HG03139 (cell line): ENCODE measurements around the gene C17orf58.
A peak's percentile ranks its signal among the peaks of the same experiment; 100 is the strongest.
"Not testable (repeated sequence)": the region's sequence is repeated elsewhere in the genome, so short reads cannot be mapped to it uniquely, and the experiment has no call there.

Experiments
- ATAC-seq: cut with Tn5 transposase; IDR thresholded peaks from one replicate; pipeline ENCODE4 v1.9.1; 2021; ENCODE audit not compliant: unreplicated experiment

Gene C17orf58

DNA sequence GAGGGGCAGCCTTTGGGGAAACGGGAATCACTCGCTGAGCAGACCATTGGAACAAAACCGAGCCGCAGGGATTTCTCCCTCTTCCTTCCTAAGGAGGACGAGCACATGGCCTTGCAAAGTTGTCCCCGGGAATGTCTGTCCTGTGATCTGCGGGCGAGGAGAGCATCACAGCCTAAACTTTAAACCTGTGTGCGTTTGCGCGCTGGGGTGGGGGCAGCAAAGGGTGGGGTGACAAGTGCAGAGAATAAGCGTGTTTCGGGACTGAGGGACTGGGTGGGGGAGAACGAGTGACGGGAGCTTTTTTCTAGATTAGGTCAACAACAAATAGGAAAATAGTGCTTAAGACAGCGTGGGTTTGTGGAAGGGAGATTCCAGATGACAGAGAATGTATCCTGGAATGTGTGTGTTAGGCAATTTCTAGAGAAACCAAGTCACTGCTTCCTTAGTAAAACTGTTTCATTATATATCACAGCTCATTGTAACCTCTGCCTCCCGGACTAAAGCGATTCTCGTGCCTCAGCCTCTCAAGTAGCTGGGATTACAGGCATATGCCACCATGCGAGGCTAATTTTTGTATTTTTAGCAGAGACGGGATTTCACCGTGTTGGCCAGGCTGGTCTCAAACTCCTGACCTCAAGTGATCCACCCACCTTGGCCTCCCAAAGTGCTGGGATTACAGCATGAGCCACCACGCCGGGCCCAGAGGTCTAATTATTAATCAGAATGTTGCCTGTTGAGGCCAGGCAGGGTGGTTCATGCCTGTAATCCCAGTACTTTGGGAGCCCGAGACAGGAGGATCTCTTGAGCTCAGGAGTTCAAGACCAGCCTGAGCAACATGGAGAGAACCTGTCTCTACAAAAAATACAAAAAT is at the start of gene C17orf58:
Gene C17orf58 (minus strand): TSS at position 169 of the 871 bp plus-strand sequence. CDS start 271 bp downstream, outside the sequence.
- not testable (repeated sequence) for ATAC-seq

DNA sequence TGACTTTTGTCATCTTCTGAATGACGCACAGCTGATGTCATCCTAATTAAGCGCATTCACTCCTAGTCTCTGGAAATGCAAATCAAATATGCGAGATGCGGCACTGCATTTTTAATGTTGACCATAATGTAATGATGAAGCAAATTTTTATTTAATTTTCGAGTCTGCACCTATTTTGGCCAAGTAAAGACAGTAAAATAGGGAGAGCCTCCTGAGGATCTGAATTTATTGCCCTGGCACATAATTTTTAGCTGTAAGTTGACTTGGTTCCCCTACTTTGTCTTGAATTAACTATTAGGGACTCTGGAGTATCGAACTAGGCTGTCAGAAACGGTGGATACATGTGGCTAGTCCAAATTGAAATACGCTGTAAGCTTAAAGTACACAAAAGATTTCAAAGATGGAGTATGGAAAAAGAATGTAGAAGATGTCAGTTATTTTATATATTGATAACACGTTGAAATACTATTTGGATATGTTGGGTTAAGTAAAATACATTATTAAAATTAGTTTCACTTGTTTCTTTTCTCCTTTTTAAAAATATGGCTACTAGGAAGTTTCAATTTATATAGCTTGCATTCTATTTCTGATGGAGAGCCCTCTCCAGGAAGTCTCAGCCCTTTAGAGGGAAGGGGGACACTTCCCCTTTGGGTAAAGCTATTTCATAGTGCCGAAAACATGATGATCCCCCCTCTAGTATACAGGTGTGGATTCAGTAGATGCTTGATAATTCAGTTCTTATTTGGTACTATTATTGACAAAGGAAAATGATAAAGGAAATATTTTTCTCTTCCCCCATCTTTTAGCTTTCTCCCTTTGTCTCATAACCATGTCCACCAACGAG is 40.3 kb upstream of the C17orf58 start:
- no peak for ATAC-seq

DNA sequence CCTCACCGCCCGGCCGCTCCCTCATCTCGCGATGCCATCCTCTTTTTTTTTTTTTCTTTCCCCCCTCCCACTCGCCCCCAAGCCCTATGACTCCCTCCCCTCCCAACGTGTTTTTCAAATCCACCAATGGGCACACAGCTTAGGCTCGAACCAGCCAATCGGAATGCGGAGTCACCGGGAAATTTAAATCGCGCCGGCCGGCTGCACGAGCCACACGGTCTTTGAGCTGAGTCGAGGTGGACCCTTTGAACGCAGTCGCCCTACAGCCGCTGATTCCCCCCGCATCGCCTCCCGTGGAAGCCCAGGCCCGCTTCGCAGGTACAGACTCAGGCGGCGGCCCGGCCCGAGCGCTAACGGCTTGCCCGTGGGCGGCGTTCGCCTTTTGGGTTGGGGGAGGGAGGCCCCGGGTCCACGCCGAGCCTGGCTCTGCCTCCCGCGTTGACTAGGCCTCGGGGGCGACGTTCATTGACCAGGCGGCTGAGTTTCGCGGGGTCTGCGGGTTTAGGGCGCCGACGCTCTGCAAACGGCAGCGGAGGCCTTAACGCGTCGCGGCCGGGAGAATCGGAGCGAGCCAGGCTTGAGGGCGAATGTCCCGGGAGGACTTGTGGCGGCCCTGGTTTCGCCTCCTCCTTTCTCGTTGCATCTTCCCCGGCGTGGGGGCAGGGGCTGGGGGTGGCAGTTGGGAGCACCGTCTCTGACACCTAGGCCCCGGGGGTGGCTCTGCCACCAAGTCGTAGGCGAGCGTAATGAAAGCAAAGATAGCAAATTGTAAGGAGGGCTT is 39.4 kb upstream of the C17orf58 start, which contains the start of gene KPNA2:
Gene KPNA2 (plus strand): TSS at position 213 of the 781 bp plus-strand sequence. CDS start 1,398 bp downstream, outside the sequence.
- peak; percentile 84 for ATAC-seq

DNA sequence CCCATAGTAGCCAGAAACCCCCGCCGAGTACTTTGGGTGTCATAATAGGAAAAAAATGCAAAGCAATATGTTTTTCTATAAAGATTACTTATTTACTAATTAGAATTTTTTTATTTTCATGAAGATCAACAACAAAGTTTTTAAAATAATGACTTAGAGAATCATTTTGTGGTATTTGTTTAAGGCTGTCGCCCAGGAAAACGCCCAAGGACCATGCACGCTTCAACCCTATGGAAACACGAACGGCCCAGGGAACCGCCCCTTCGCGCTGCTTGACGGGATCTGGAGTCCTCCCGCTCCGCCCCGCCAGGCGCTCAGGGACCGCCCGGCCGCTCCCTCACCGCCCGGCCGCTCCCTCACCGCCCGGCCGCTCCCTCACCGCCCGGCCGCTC is 38.9 kb upstream of the C17orf58 start:
- ATAC-seq: peak; percentile 82

DNA sequence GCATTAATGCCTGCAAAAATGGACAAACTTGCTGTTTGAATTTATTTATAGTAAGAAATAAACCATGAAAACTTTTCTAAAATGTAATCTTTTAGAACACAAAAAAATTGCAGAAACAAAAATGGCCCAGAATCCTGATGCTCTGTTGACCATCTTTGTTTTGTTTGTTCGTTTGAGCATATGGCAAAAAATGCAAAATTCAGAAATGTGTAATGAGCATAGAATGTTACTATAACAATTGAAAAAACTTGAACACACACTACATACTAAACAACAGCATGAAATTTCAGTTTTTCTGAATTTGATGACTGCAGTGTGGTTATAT is 38.1 kb upstream of the C17orf58 start:
- no peak for ATAC-seq

DNA sequence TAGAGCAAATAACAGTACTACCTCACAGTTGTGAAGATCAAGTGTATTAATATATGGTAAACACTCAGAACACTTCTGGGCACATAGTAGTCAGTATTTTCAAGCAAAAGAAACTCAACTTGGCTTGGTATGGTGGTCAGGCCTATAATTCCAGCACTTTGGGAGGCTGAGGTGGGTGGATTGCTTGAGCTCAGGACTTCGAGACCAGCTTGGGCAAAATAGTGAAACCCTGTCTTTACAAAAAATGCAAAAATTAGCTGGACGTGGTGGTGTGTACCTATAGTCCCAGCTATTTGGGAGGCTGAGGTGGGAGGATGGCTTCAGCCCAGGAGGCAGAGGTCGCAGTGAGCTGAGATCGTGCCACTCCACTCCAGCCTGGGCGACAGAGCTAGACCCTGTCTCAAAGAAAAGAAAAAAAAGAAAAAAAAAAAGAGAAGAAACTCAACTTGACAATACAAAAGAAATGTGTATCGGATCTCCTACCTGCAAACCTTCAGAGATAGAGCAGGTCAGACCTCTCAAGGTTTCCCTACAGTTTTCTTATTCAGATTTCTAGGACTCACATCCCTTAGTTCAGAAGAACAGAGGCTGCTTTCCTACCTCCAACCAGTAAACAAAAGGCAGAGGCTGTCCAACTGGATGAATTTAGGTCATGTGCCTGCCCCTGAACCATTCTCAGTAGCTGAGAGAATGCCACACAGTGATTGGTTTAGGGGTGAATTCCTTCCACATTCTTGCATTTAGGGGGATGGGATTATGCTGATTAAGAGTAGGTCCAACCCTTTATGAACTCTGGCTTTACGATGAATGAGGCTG is 37.6 kb upstream of the C17orf58 start:
- ATAC-seq: no peak

DNA sequence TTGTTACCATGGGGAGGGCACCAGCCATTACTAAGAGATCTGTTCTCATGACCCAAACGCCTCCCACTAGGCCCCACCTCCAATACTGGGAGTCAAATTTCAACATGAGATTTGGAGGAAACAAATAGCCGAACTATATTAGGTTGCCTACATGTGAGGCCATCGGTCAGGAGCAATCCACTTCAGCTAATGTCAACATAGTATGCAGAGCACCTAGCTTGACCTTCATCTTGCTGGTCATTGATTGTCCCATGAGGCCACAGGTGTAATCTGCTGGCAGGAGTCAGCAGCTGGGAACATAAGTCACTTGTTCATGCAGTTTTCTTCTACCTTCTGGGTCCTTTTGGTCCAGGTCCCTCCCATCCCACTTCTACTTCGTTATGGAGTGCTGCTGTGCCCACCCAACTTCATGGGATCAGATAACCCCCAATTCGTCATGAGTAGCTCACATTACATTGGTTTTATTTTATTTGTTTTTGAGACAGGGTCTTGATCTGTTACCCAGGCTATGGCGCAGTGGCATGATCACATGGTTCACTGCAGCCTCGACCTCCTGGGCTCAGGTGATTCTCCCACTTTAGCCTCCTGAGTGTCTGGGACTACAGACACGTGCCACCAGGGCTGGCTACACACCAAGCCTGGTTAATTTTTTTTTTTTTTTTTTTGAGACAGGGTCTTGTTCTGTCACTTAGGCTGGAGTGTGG is 33.4 kb upstream of the C17orf58 start:
- ATAC-seq: no peak

DNA sequence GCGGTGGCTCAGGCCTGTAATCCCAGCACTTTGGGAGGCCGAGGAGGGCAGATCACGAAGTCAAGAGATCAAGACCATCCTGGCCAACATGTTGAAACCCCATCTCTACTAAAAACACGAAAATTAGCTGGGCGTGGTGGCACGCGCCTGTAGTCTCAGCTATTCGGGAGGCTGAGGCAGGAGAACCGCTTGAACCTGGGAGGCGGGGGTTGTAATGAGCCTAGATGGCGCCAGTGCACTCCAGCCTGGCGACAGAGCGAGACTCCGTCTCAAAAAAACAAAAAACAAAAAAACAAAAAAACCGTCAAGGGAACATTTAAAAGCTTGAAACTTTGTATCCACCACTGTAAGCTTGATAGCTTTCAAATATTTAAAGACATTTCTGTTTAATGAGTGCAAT is 26.3 kb upstream of the C17orf58 start:
- not testable (repeated sequence) for ATAC-seq

DNA sequence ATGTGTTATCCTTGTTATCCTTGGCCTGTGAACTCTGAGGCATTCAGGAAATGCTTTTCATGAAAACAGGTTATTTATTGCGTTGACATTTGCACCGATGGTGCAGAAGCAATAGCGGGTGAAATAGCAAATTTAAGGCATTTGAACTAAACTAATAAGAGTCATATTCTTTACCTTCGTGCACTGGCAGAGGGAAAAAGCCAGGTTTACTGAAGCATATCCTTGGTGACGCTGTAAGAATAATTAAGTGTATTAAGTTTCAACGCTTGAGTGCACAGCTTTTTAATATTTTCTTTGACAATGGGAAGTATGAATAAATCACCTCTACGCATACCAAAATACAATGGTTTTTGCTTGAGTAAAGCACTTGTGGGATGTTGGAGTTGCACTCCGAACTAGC is 25.7 kb upstream of the C17orf58 start:
- no peak for ATAC-seq

DNA sequence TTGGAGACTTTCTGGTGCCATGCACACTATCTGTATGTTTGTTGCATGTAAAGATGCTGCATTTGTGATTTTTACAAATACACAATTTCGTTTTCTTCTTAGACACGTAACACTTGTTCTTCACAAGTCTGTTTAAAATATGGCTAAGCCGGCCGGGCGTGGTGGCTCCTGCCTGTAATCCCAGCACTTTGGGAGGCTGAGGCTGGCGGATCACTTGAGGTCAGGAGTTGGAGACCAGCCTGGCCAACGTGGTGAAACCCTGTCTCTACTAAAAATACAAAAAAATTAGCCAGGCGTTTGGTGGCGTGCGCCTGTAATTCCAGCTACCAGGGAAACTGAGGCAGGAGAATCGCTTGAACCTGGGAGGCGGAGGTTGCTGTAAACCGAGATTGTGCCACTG is 24.5 kb upstream of the C17orf58 start:
- ATAC-seq: not testable (repeated sequence)

DNA sequence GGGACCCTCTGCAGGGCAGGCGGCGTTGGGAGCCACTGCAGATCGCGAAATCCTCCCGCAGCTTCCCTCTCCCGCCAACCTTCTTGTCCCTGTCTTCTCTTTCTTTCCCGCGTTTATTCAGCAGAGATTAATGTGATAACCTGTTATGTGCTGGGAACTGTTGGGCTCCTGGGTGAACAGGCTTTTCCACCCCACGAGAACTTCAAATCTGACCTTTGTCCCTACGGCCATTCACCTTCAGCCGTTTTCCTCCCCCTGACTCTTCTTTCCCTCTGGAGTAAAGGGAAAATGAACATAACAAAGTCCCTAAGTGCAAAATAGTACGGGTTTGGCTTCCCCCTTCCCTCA is 24.1 kb upstream of the C17orf58 start:
- no peak for ATAC-seq

DNA sequence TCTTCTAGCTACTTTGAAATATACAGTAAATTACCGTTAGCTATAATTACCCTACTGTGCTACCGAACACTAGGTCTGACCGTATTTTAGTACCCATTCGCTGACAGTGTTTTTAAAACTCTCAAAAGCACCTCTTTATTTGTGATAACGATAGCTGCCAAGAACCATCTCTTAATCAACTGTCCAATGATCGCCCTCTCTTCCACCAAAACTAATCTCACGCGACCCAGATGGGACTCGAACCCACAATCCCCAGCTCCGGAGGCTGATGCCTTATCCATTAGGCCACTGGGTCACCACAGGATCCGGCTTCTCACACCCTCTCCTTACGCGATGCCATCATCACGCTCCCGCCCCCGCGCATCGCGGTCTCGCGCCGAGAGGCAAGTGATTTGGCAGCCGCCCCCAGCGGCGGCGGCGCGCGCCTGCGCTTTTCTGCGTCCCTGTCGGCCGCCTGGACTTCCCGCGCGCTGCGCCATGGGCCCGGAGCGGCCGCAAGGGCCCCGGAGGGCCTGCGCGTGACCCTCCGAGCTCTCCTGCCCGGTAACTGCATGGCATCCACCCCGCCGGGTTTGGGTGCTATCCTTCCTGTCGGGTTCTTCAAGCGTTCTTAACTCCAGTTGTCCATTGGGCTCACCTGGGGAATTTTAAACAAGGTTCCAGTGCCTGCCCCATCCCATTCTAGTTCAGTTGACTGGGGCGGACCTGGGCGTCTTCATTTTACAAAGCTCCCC is 23.6 kb upstream of the C17orf58 start:
- peak; percentile 85 for ATAC-seq

DNA sequence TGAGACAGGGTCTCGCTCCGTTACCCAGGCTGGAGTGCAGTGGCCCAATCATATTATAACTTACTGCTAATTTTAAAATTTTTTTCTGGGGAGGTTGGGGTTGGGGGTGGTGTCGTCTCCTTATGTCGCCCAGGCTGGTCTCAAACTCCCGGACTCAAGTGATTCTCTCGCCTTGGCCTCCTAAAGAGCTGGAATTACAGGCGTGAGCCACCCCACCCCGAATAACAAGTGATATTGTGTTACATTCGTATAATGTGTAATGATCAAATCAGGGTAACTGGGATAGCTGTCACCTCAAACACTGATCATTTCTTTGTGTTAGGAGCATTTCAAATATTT is 23.0 kb upstream of the C17orf58 start:
- no peak for ATAC-seq

DNA sequence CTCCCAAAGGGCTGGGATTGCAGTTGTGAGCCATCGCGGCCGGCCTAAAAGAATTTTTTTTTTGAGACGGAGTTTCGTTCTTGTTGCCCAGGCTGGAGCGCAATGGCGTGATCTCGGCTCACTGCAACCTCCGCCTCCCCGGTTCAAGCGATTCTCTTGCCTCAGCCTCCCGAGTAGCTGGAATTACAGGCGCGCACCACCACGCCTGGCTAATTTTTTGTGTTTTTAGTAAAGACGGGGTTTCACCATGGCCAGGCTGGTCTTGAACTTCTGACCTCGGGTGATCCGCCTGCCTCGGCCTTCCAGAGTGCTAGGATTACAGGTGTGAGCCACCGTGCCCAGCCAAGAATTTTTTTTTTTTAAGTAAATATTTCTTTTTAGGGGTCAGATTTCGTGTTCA is 22.2 kb upstream of the C17orf58 start:
- ATAC-seq: not testable (repeated sequence)

DNA sequence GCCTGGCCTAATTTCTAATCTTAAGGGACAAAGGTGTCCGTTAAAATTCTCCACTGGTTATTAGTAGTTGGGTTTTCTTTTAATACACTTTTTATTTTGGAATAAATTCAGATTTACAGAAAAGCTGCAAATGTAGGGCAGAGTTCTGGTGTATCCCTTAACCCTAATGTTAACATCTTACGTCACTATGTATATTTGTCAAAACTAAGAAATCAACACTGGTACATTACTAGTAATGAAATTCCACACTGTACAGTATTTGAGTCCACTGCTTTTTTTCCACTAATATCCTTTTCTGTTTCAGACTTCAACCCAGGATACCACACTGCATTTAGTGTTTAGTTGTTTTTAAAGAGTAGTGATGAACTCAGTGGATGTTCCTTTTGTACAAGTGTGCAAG is 20.6 kb upstream of the C17orf58 start:
- no peak for ATAC-seq

DNA sequence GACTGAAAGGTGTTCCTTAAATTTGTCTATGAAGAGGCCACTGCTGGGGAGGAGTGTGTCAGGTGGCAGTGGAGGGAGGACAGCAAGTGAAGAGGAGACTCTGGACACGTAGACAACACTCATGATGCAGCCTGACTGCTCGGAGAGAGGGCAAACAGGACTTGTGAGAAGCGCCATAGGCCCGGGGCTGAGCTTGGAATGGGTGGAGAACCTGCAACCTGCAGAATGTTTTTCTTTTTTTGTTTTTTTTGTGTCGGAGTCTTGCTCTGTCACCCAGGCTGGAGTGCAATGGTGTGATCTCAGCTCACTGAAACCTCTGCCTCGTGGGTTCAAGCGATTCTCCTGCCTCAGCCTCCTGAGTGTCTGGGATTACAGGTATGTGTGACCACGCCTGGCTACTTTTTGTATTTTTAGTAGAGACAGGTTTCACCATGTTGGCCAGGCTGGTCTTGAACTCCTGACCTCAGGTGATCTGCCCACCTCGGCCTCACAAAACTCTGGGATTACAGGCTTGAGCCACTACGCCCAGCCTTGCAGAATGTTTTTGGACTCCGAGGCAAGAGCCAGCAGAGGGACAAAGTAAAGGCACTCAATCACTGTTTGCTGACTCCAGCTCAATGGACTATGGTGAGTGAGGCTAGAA is 18.9 kb upstream of the C17orf58 start:
- no peak for ATAC-seq

DNA sequence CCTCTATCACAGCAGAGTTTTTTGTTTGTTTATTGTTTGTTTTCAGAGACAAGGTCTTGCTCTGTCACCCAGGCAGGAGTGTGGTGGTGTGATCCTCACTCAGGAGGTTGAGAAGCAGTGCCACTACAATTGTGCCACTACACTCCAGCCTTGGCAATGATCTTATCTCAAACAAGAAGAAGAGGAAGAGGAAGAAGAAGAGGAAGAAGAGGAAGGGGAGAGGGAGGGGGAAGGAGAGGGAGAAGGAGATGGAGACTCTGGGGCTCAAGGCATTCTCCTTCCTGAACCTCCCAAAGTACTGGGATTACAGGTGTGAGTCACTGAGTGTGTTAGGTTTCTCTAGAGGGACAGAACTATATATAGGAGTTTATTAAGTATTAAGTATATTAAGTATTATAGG is 17.1 kb upstream of the C17orf58 start:
- ATAC-seq: no peak

DNA sequence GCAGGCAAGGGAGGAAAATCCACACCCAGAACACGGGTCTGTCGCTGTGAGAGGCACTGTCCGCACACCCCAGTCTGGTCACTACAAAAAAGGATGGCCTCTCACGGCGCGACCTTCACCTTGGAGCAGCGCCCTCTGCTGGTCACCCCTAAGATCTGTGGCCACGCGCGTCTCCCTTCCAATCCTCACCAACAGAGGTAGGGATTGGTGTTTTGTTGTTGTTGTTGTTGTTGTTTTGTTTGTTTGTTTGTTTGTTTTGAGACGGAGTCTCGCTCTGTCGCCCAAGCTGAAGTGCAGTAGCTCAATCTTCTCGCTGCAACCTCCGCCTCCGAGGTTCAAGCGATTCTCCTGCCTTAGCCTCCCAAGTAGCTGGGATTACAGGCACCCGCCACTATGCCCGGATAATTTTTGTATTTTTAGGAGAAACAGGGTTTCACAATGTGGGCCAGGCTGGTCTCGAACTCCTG is 15.0 kb upstream of the C17orf58 start:
- ATAC-seq: no peak

DNA sequence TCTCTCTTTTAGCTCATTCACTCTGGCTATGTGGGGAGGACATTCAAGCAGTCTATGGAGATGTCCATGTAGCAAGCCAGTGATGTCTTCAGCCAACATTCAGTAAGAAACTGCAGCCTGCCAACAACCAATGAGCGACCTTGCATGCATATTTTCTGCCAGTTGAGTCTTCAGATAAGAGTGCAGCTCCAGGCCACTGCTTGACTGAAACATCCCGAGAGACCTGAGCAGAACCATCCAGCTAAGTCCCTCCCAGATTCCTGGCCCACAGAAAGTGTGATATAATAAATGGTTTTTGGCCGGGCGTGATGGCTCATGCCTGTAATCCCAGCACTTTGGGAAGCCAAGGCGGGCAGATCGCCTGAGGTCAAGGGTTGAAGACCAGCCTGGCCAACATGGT is 10.5 kb upstream of the C17orf58 start:
- ATAC-seq: no peak
